ENCODE measurements around the gene ELF1.
"Not testable (repeated sequence)": the region's sequence is repeated elsewhere in the genome, so short reads cannot be mapped to it uniquely, and the experiment has no call there.

ELF1 gene

DNA sequence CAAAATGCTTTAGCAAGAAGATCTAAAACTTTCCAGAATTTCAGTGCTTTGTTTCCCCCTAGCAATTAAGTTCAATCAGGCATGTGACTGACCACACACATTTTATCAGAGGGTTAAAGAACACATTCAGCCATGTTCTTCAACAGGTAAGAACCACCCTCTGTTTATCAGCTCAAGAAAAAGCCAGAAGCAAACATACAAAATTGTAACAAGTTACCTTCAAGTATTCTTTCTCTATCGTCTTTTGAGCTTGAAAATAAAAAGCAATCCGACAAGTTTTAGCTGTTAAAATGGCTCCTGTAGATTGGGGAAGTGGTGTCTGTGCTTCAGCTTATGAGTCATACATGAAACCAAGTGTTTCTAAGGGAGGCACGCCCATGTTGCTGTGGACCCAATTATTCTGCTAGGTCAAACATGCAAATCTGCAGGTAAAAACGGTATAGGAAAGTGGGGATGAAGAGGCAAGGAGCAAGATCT lies at the start of gene ELF1:
Gene ELF1, minus strand, starts transcription at position 306 of the 477 bp plus-strand sequence. CDS start 37,262 bp downstream, outside the sequence.
- DNase-seq: peak; percentile 95 to 96

DNA sequence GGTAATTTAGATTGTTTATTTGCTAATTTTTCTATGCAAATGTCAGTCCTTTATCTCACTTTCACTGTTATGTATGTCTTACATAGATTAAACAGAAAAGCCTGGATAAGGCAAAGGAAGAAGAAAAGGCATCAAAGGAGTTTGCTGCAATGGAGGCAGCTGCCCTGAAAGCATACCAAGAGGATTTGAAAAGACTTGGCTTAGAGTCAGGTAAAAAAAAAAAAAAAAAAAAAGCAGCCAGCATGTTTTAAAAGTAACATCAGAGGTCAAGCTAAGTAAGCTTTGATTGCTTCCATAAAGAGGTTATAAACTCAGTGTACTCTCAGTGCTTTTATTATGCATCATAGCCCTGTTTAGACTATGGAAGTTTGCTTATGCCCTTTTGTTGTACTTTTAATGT lies 46.0 kb upstream of the ELF1 start:
- DNase-seq: no peak

DNA sequence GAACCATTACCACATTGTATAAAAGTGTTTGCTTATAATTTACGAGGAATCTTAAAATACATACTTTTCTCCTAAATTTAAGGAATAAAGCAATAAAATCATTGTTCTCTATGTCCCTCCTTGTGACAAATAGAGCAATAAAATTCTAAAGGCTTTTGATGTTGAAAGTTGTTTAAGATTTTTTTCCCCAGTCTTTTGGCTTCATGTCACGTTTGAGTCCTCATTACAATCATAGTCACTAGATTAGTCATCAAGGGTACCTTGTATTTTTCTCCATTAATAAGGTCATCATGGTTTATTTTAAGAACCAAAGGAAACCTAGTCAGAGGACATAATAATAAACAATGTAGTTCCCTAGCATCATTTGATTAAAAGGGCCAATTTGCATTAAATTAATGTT lies 45.4 kb upstream of the ELF1 start:
- DNase-seq: no peak

DNA sequence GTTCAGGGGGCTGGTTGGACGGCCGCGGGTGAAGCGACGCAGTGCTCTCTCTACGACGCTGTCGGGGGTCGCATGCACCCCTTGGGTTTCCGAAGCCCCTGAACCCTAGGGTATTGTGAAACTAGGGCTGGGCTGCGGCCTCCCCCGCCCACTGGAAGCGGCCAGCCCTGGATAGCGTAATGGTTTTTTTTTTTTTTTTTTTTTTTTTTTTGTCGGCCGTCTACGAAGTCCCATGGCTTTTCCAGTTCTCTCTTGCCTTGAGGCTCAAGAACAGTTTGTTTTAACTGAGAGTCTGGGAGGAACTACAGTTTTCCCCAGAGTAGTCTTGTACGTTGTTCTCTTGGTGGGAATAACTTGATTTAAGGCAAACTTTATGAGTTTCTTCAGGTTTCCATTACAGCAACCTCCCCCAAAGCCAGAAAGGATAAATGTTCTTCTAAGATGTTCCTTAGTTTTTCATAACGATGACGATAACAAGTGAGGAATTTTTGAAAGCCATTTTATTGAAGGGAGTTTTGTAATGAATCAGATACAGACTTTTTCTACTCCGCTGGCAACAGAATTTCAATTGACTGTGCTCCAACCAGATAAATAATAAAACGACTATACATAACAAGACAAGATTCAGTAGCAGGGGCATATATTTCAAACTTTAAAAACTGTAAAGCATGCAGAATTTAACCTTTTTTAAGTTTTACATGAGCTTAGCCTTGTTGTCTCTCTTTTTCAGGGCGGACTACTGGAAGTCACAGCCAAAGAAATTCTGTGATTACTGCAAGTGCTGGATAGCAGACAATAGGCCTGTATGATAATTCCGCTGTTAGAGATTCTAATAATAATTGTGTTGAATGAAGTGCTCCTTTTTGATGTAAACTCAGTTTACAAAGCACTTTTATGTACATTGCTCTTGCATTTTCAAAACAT lies 43.1 kb upstream of the ELF1 start:
- peak; percentile 83 to 88 for DNase-seq

DNA sequence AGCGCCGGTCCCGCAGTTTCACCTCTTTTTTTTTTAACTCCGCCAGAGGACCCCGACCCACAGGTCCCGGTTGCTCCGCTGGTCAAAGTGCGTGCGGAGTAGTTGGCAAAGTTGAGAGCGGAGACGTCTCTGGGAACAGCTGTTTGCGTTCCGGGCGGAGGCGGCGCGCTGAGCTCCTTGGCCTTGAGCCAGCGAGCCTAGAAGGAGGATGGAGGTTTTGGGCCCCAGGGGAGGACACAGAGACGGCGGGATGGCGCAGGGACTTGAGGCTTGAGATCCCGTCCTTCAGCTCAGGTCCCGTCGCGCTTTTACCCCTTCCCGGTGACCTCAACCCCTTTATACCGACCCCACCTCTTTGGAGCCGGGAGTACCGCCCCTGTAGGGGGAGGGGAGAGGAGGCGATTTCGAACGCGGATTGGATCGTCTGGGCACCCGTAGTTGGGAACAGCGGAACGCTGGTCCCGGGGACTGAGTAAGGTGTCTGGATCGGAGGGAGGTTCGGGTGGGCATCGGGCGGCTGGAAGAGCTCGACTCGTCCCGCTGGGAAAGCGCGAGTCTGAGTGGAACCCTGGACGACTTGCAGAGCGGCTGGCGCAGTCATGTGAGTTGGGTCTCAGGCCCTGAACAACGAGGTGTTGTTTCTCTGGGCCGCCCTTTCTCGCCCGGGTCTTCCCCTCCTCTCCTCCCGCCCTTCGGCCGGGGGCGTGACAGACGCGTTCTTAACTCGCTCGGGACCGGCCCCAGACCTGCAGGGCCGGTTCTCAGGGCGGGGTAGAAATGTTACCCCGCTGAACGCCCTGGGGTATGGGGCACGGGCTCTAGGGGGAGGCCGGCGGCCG lies 42.2 kb upstream of the ELF1 start, which contains the start of gene WBP4:
Gene WBP4, plus strand, starts transcription at position 435 of the 839 bp plus-strand sequence. Its CDS starts 165 bp downstream, at position 600.
- DNase-seq: peak; percentile 97 to 99

DNA sequence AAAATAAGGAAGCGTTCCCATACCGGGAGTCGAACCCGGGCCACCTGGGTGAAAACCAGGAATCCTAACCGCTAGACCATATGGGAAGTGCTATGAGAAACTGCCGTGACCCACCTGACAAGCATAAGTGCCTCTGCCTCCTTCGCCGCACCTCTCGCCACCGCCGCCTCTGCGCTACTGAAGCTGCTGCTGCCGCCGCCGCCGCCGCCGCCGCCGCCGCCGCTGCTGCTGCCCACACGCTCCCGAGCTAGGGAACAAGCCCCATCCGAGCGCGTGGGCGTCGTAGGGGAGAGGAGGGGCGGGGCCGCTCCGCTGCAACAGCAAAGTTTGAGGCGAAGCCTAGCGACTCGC lies 41.6 kb upstream of the ELF1 start:
- peak; percentile 86 to 95 for DNase-seq

DNA sequence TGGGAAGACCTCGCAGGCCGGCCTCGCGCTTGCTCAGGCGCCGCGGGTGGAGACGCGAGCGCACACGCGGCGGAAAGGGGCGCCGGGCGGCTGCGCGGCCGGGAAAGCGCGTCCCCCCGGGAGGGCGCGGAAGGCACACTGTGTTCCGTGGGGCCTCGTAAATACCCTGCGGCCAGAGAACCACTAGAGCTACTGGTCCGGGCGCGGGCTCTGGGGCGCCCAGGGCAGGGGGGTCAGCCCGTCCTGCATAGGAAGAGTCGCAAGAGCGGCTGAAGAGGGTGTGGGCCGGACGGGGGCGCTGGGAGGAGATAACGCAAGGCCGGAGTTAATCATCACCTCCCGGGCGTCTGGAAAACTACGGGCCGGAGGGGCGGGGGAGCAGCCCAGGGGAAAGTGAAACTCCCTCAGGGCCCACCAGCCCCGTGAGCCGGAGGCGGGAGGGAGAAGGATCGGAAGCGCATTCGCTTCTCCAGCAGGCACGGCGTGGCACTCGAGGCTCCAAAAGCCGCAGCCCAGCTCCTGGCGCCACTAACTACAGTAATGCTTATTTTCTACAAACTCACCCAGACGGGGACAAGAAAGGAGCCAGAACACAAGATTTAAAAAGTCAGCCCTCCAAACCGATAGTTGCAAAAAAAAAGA lies 41.1 kb upstream of the ELF1 start:
- peak; percentile 90 to 98 for DNase-seq

DNA sequence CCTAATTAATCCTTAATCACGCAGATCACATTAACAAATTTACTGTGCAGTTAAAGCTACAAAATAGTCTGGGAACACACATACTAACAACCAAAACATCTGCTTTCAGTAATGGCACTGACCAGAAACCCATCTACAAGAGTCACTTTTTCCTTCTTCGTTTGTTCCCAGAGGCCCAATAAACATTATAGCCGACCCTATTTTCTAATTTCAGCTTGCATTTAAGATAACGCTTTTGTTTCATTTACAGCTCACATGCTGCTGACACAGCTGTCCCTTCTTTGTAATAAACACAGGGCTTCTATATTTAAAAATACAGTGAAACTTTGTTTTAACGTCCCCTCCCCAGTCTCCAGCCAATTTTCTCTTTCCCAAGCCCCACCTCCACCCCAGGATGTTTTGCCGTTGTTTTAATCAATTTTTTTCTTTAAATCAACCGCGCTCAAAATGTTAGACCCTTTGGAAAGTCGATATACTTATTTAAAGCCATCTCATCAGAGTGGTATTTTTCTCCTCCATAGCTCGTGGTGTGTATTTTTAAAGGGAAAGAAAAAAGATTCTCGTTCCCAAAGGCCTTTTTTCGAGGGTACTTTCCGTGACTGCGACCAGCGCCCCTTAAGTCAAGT lies 40.5 kb upstream of the ELF1 start:
- DNase-seq: peak in 1 of 2 experiments; percentile 73

DNA sequence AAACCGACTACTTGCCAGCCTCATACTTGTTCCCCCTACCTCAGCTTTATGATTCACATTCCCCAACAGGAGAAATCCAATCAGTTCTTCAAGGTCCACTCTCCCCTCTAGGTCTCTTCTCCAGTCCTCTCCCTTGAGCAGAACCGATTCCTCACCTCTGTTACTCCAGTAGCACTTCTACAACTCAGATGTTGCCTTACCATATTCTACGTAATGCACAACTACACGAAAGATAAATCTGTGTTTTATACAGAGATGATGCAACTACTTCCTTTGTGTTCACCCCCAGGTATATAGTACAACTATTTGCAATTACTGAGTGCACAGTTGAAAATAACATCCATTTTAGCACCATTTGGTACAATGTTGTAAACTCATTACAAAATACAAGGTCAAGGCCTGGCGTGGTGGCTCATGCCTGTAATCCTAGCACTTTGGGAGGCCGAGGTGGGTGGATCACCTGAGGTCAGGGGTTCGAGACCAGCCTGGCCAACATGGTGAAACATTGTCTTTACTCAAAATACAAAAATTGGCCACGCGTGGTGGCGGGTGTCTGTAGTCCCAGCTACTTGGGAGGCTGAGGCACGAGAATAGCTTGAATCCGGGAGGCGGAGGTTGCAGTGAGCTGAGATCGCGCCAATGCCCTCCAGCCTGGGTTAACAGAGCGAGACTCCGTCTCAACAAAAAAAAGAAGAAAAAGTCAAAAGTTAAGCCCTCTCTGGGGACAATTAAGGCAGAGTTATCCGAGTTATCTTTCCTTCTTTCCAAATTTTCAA lies 39.4 kb upstream of the ELF1 start:
- no peak for DNase-seq

DNA sequence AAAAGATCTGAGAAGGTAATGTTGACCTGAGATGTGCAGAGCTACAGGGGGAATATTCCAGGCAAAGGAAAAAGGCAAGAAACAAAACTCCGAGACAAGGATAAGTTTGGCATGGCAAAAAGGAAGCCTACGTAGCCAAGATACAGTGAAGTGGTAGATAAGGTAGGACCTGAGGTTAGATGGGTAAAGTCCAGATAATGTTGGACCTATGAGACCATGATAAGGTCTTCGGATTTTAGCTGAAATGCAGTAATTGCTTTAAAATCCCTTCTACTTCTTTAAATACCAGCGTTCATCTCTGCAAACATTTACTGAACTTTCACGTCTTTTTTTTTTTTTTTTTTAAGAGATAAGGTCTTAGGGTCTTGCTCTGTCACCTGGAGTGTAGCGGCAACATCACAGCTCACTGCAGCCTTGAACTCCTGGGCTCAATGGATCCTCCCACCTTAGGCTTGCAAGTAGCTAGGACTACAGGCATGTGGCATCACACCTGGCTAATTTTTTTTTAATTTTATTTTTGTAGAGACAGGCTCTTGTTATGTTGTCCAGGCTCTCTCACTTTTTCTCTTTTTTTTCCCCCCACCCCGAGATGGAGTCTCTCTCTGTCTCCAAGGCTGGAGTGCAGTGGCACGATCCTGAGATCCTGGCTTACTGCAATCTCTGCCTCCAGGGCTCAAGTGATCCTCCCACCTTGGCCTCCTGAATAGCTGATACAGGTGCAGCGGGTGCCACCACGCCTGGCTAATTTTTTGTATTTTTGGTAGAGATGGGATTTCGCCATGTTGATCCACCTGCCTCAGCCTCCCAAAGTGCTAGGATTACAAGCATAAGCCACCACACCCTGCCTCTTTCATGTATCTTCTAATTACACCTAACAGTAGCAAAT lies 38.0 kb upstream of the ELF1 start:
- no peak for DNase-seq

DNA sequence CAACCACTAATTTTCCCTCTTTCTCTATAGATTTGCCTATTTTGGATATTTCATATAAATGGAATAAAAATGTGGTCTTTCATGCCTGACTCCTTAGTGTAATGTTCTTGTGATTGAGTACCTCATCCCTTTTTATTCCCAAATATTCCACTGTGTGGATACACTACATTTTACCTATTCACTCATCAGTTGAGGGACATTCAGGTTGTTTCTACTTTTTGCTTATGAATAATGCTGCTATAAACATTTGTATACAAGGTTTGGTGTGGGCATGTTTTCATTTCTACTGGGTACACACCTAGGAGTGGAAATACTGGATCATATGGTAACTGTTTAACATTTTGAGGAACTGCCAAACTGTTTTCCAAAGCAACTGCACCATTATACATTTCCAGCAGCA lies 37.1 kb upstream of the ELF1 start:
- no peak for DNase-seq

DNA sequence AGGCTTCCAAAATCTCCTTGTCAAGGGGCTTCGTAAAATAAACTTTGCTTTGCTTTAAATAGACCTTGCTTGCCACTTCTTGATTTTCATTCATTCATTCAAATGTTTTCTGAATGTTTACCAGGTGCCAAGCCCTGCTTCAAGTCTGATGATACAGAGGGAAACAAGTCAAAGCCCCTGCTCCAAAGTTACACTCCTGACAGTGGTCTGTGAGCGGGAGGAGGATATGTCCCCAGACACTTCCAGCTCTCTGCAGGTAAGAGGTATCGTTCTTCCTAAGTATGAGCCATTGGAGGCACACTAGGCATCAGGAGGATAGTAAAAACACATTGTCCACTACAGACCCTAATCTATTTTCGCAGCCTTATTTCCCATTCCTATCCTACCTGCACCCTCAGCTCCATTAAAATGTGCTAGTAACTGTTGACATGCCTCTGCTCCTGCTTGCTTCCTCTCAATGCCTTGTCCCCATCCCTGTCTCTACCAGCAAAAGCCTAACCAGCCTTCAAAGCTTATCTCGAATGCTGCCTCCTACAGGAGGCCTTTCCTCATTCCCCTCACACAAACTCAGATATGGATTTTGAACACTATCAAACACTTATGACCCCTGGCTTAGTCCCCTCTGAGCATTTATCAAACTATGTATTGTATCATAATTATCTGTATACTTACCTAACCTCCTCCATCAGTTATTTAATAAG lies 36.0 kb upstream of the ELF1 start:
- peak; percentile 29 to 57 for DNase-seq

DNA sequence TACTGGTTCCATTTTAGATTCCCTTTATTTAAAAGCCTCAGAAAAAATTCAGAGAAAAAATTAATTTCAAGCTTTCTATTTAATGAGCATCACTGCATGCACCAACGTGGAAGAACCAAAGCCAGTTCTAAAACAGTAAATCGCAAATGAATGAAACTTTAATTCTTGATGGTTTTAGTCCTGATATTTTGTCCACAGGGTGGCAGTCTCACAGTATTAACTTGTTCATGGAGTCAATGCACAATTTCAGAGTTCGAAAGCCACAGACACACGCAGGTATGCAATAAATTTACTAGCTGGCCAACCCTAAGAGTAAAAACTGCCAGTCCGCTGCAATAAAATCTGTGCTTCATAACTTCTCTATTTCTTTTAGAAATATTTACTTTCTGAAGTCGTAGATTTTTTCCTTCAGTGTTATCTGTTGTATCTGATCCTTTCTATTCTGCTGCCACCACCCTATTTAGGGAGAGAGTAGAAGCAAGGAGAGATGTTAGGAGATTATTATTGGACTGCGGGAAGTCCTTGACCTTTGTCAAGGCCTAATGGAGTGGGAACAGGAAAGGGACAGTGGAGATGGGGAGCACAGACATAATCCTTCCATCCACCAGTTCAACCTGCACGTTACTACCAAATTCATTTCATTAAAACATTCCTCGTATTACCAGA lies 35.2 kb upstream of the ELF1 start:
- peak; percentile 69 to 84 for DNase-seq

DNA sequence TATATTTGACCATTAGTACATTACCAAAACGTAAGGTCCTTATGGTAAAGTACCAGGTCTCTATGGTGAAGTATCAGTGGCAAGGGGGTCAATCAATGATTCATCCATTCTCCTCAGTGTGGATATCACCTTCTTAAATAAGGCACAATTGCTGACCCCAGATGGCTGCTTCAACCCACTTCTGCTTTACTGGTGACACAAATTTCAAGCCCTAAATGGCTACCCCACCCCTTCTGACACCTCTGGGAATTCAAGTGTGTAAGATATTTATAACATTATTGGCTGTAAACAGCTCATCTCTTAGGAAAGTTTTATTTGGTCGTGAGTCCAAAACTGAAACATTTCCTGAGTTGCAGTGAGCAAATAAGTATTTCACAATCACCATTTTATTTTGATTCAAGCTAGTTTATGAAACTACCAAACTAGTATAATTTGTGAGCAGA lies 34.3 kb upstream of the ELF1 start:
- DNase-seq: no peak

DNA sequence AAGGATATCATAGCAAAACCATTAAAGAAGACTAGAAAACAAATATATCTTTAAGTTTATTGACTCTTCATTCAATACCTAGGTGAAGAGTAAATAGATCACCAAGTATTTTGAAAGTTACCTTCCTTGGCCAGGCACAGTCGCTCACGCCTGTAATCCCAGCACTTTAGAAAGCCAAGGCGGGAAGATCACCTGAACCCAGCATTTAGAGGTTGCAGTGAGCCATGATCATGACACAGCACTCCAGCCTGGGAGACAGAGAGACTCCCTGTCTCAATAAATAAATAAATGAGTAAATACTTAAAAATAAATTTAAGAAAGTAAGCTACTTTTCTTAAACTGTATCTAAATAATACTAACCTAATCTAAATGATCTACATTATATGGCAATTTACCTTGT lies 33.3 kb upstream of the ELF1 start:
- DNase-seq: no peak

DNA sequence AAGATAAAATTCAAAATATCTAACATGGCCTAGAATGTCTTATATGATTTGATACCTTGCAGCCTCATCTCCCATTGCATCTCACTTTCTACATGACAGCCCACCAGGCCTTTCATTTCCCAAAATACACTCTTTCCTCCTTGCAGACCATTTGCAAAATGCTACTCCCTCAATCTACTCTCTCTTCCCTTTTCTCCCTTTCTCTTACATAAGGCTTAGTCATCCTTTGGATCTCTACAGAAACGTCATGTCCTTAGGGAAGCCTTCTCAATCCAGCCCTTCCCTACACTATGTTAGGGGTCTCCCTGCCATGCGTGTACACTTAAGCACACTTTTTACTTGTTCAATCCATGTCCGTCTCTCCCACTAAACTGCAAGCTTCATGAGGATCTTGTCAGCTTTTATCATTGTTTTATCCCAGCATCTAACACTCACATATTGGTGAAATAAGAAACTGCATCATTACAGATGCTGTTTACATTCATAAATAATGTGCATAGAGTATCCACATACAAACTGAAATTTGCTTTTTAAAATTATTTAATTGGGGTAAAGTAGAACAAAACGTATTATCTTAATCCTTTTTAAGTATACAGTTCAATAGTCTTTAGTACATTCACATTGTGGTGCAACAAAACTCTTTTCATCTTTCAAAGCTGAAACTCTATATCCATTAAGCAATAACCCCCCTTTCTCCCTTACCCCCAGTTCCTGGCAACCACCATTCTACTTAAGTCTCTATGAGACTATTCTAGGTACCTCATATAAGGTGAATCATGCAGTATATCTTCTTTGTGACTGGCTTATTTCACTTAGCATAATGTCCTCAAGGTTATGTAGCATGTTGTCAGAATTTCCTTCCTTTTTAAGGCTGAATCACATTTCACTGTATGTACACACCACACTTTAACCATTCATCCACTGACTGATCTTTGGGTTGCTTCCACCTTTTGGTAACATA lies 30.6 kb upstream of the ELF1 start:
- no peak for DNase-seq

DNA sequence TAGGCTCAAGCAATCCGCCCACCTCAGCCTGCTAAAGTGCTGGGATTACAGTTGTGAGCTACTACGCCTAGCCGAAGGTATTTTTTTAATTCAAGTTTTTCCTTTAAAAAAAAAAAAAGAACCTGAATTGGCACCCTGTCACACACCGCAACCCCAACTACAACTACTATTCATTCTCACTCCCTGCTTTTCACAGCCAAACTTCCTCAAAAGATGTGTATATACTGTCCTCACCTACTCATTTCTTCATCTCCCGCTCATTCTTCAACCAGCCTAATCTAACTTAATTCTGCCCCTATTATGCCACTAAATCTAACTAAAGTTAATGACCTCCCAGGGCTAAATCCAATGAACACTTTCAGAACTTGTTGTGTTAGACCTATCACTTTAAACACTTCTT lies 29.5 kb upstream of the ELF1 start:
- no peak for DNase-seq

DNA sequence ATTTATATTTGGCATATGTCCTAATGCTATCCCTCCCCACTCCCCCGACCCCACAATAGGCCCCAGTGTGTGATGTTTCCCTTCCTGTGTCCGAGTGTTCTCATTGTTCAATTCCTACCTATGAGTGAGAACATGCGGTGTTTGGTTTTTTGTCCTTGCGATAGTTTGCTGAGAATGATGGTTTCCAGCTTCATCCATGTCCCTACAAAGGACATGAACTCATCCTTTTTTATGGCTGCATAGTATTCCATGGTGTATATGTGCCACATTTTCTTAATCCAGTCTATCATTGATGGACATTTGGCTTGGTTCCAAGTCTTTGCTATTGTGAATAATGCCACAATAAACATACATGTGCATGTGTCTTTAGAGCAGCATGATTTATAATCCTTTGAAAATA lies 23.3 kb upstream of the ELF1 start:
- not testable (repeated sequence) for DNase-seq
